LNCaP clone FGC (cell line): Measurements from ENCODE around the gene WSCD1.

Experiments
- DNase-seq: peaks from one replicate; pipeline ENCODE4 v3.0.0-alpha.2; 2011; ENCODE audit warnings: low read depth
- H3K4me3 ChIP-seq: 2 replicates; pipeline ENCODE4 v1.5.1; 2011; ENCODE audit warnings: mild to moderate bottlenecking, low read depth, low read length, control low read depth
- CTCF ChIP-seq: IDR thresholded peaks from 2 replicates; pipeline ENCODE4 v1.5.1; 2012; ENCODE audit warnings: mild to moderate bottlenecking; ENCODE audit not compliant: control insufficient read depth, insufficient read depth; ENCODE audit errors: extremely low read depth

WSCD1 gene

DNA sequence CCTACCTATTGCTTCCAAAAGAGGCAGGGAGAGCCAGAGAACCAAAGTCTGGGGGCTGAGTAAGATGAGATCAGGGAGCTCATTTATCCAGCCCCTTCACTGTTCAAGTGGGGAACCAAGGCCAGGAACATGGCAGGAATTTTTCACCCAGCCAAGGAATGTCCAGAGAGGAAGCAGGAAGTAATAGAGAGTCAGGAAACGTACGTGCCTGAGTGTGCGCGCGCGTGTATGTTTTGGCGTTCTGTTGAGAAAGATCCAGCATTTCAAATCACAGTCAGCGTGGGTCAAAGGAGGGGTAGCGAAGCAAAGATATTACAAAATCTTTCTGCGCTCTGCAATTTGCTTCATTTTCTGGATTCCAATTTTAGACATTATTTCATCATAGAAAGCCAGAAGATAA, 41.9 kb upstream of the WSCD1 start:
- no peak for DNase-seq
- no peak overlapping the region for H3K4me3 ChIP-seq
- TF ChIP-seq CTCF: no peak

- TF ChIP-seq CTCF: no peak
- DNase-seq: no peak
- no peak overlapping the region for H3K4me3 ChIP-seq
Observed at GRCh38 chr17:6035801-6036394, 34.3 kb upstream of the WSCD1 start.

- H3K4me3 ChIP-seq: no peak overlapping the region
- no peak for DNase-seq
- no peak for TF ChIP-seq CTCF
Observed at GRCh38 chr17:6040504-6040903, 29.7 kb upstream of the WSCD1 start.

GRCh38 chr17:6041246-6041645, 28.9 kb upstream of the WSCD1 start:
- no peak for TF ChIP-seq CTCF
- no peak for DNase-seq
- no peak overlapping the region for H3K4me3 ChIP-seq

DNA sequence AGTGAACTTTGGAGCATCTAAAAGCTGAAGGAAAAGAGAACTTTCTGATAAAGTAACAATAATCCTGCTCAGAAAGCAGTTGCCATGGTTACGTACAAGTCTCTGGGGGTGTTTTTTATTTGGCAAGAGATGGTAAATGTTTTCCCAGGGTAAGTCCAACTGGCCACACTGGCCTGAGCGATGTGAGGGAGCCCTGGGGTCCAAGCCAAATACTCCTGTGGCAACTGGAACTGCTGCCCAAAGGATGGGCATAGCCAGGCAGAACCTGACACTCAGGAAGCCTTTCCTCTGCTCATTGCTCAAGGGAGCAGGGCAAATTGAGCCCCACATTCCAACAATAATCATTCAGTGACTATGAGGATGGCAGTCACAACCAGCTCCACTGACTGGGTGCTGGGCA, 26.8 kb upstream of the WSCD1 start:
- no peak for DNase-seq
- TF ChIP-seq CTCF: no peak
- H3K4me3 ChIP-seq: no peak overlapping the region

- H3K4me3 ChIP-seq: no peak overlapping the region
- no peak for TF ChIP-seq CTCF
- no peak for DNase-seq
Observed at GRCh38 chr17:6044261-6044660, 25.9 kb upstream of the WSCD1 start.

GRCh38 chr17:6045621-6046357, 24.4 kb upstream of the WSCD1 start:
- no peak for DNase-seq
- H3K4me3 ChIP-seq: no peak overlapping the region
- TF ChIP-seq CTCF: no peak
